ENCODE measurements around the gene MLANA.
A peak's percentile ranks its signal among the peaks of the same experiment; 100 is the strongest.

Gene MLANA

DNA sequence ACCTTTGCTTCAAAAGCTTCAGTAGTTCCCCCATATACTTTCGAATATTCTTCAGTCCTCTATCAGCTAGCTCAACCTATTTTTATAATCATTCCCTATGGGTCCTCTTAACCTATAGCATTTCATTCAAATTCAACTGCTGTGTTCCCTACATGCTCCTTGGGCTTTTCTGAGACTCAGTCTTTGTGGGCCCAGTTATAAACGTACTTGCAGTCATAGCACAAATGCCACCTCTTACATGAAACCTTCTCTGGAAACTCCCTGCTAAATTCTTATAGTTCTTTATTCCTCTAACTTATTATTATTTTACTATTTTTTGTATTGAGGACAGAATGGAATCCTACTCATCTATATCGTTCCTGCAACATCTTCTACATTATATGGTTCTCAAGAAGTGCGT, 24.7 kb downstream of the MLANA start:
- Mint-ChIP-seq H3K27me3 (no peaks in the 10 kb centered on the region), H3K4me1 (peaks cover 12% of the 10 kb centered on the region), H3K27ac (no peak overlapping the region), H3K4me3 (no peak overlapping the region), H3K9me3 (no peaks in the 10 kb centered on the region)
- DNase-seq, result no peak
- ATAC-seq, result no peak

DNA sequence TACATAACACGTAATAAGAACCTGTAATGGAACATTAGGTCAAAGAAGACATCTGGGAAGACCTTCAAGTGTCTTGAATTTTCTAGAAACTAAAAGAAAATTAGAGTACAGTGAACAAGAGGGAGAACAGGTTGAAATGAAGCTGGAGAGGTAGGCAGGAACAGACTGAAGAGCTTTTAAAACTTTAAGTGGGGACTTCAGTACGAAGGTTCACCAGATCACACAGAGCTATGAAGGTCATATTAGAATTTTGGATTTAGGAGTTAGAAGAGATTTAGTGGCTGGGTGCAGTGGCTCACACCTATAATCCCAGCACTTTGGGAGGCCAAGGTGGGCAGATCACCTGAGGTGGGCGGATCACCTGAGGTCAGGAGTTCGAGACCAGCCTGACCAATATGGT, 26.6 kb downstream of the MLANA start:
- no peaks in the 10 kb centered on the region for H3K9me3 Mint-ChIP-seq
- no peaks in the 10 kb centered on the region for H3K4me1 Mint-ChIP-seq
- no peak for ATAC-seq
- no peaks in the 10 kb centered on the region for H3K27me3 Mint-ChIP-seq
- no peak overlapping the region for H3K4me3 Mint-ChIP-seq
- H3K27ac Mint-ChIP-seq, result no peak overlapping the region
- no peak for DNase-seq

DNA sequence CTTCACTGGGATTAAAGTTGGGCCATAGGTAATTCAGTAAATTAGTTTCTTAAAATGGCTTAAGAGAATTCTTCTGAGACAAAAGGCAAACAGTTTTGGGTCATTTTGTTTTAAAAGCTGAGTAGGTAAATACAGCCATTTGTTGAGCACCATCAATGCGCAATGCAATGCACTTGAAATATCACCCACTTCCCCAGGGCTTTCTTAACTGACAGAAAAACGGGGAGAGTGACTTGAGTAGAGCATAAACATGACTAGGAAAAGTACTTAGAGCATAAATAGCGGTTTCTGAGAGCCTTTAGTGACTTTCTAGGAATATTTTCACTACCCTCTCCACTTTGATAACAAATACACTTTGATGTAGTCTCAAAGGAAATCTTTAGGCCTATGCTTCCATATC, 27.2 kb downstream of the MLANA start:
- no peaks in the 10 kb centered on the region for H3K27me3 Mint-ChIP-seq
- ATAC-seq (no peak), DNase-seq (no peak)
- H3K27ac Mint-ChIP-seq, result no peak overlapping the region
- H3K9me3 Mint-ChIP-seq, result no peaks in the 10 kb centered on the region
- H3K4me3 Mint-ChIP-seq, result no peak overlapping the region
- H3K4me1 Mint-ChIP-seq, result no peaks in the 10 kb centered on the region

DNA sequence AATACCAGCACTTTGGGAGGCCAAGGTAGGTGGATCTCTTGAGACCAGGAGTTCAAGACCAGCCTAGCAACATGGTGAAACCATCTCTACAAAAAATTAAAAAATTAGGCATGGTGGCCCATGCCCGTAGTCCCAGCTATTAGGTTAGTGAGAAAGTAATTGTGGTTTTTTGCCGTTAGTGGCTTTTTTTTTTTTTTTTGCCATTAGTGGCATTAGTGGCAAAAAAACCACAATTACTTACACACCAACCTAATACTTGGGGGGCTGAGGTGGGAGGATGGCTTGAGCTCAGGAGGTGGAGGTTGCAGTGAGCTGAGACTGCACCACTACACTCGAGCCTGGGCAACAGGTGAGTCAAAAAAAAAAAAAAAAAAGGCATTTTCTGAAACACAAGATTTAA, 27.8 kb downstream of the MLANA start:
- DNase-seq (no peak), ATAC-seq (no peak)
- H3K27ac Mint-ChIP-seq, result no peak overlapping the region
- no peak overlapping the region for H3K4me3 Mint-ChIP-seq
- H3K9me3 Mint-ChIP-seq, result no peaks in the 10 kb centered on the region
- no peaks in the 10 kb centered on the region for H3K4me1 Mint-ChIP-seq
- H3K27me3 Mint-ChIP-seq, result no peaks in the 10 kb centered on the region

DNA sequence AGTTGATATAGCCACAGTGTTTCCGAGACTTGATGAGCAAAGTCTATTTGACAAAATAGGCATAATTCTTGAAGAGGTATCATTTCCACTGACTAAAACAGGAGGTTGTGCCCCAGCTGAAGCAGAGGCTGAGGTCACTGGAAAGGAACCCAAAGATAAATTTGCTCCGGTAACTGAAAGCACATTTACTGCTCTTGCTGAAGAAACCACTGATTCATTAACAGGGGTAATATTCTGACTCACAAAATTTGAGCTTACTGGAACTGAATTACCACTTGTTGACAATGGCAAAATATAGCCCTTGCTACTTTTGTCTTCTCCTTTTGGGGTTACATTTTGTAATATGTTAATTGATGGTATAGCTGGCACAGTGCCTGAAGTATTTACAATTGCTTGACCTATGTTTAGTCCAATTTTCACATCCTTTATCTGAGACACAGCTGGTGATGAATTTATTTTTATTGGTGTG, 30.2 kb downstream of the MLANA start:
- Mint-ChIP-seq H3K27ac (no peak overlapping the region), H3K4me3 (no peak overlapping the region)

DNA sequence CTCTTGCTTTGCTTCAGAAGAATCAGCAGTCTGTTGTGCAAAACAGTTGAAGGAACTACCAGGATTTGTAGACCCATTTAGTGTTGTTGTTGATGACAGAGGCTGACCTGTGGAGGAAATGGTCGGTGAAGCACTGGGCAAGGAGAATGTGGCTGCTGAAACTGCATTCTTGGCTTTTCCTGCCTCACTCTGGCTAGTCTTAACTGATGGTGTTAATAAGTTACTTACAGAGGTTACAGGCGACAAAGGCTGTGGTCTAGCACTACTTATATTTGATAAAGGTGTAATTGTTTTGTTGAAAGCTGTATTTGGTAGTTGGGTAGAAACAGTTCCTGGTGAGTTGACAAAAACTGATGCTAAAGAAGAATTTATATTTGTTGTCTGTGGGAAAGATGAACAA, 31.5 kb downstream of the MLANA start:
- H3K27ac Mint-ChIP-seq, result no peak overlapping the region
- H3K4me3 Mint-ChIP-seq, result no peak overlapping the region
- DNase-seq (no peak), ATAC-seq (no peak)
- no peaks in the 10 kb centered on the region for H3K4me1 Mint-ChIP-seq
- no peaks in the 10 kb centered on the region for H3K9me3 Mint-ChIP-seq
- no peaks in the 10 kb centered on the region for H3K27me3 Mint-ChIP-seq

More for the DNA sequence above, 30.2 kb downstream of the MLANA start:
- Mint-ChIP-seq H3K27me3 (no peaks in the 10 kb centered on the region), H3K4me1 (no peaks in the 10 kb centered on the region), H3K9me3 (no peaks in the 10 kb centered on the region)
- DNase-seq (no peak), ATAC-seq (peak; percentile 84)

DNA sequence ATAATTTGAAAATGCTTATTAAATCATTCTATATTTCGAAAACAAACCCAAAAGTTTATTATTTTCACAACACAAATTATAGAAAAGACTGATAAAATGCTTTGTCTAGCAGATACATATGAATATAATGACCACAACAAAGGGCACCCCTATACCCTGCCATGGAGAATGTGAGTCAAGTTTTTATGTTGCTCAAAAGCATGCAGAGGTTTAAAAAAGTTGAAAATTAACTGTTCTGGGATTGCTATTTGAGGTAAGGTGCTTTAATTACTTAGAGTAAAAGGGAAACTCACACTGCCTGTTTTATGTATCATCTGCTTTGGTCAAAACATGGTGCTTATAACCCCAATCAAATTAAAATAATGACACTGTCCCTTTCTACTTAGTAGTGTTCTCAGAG, 41.0 kb downstream of the MLANA start:
- H3K27me3 Mint-ChIP-seq, result no peaks in the 10 kb centered on the region
- ATAC-seq (no peak), DNase-seq (no peak)
- no peak overlapping the region for H3K27ac Mint-ChIP-seq
- H3K9me3 Mint-ChIP-seq, result no peaks in the 10 kb centered on the region
- no peaks in the 10 kb centered on the region for H3K4me1 Mint-ChIP-seq
- no peak overlapping the region for H3K4me3 Mint-ChIP-seq

DNA sequence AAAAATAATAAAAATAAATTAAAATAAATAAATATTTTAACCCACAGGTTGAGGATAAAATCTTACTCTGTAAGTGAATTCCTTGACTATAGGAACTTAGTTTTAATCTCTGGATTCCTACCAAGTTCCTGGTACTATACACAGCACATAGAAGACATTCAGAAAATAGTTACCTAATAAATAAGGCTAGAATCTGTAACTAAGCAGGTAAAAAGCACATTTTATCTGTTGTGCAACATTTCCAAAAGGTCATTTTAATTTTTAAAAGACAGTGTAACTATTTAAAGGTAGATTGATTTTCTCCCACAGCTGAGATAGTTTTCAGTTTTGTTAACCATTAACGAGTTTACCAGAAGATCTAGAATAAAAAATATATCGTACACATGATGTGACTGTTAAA, 47.8 kb downstream of the MLANA start:
- H3K9me3 Mint-ChIP-seq, result no peaks in the 10 kb centered on the region
- no peaks in the 10 kb centered on the region for H3K27me3 Mint-ChIP-seq
- no peak overlapping the region for H3K27ac Mint-ChIP-seq
- no peak for DNase-seq
- no peak for ATAC-seq
- no peak overlapping the region for H3K4me3 Mint-ChIP-seq
- no peaks in the 10 kb centered on the region for H3K4me1 Mint-ChIP-seq

DNA sequence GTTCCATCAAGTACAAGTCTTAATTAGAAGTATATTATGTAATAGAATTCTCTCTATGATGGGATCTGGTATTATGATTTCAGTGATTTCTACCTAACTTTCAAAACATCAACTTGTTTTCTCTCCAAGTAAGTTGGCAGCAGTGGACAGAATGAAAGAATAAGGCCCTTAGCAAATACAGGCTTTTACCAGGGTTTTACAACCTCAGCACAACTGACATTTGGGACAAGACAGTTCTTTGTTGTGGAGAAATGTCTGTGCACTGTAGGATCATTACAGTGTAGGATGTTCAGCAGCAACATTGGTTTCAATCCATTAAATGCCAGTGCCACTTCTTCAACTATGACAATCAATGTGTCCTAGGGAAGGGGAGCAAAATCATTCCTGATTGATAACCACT, 48.8 kb downstream of the MLANA start:
- Mint-ChIP-seq H3K4me1 (no peaks in the 10 kb centered on the region), H3K27me3 (no peaks in the 10 kb centered on the region), H3K27ac (no peak overlapping the region), H3K4me3 (no peak overlapping the region), H3K9me3 (no peaks in the 10 kb centered on the region)
- no peak for ATAC-seq
- no peak for DNase-seq

DNA sequence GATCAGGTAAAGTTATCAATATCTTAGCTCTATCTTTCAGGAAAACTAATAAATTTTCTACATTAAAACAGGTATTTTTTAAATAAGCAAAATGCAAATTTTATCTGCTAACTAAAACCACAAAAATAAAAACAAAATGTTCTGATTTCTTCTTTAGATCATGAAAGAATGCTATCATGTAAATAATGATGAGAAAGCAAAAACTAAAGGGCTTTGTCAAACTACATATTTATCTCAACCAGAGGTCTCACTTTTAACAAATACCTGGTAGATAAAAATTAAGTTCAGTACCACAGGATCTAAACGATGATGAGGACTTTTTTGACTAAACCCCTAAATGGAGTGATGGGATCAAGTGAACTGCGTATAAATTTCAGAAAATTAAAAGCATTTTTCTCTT, 50.5 kb downstream of the MLANA start:
- Mint-ChIP-seq H3K4me1 (peaks cover 4% of the 10 kb centered on the region), H3K27me3 (no peaks in the 10 kb centered on the region), H3K27ac (no peak overlapping the region), H3K4me3 (no peak overlapping the region), H3K9me3 (no peaks in the 10 kb centered on the region)
- no peak for DNase-seq
- no peak for ATAC-seq

DNA sequence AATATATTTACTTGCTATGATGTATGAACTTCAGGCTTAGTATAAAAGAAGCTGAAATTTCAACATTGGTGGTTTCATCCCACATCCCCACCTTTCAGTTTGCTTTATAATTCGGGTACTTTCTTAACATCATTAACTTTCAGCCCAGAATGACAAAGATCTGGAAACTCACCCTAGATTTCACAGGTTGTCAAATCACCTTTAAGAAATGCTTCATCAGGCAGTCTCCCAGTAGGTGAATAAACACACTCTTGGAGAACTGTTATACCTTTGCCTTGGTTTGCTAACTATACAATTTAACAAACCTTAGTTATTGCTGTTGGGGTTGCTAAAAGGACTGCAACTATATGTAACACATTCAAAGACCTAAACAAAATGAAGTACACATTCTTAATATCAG, 54.4 kb downstream of the MLANA start:
- ATAC-seq (peak; percentile 84), DNase-seq (no peak)
- no peaks in the 10 kb centered on the region for H3K9me3 Mint-ChIP-seq
- H3K4me1 Mint-ChIP-seq, result peaks cover 21% of the 10 kb centered on the region
- no peak overlapping the region for H3K4me3 Mint-ChIP-seq
- H3K27me3 Mint-ChIP-seq, result no peaks in the 10 kb centered on the region
- H3K27ac Mint-ChIP-seq, result no peak overlapping the region

DNA sequence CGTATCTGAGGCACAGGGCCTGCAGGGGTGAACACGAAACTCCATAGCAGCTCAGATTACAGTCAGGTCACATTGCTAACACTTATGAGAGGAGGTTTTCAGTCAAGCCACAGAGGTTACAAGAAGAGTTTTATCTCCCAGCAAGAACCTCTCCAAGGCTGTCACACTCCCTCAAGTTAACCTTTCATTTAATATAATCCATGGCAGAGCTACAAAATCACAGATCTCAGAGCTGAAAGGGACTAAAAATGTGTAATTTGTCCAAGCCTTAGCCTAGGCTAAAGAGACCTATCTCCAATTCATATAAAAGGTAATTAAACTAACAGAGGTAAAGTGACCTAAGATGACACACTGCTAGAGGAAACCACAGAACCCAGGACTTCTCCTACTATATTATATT, 57.2 kb downstream of the MLANA start:
- H3K4me3 Mint-ChIP-seq, result no peak overlapping the region
- DNase-seq (no peak), ATAC-seq (peak; percentile 77)
- no peaks in the 10 kb centered on the region for H3K27me3 Mint-ChIP-seq
- peaks cover 21% of the 10 kb centered on the region for H3K4me1 Mint-ChIP-seq
- no peaks in the 10 kb centered on the region for H3K9me3 Mint-ChIP-seq
- no peak overlapping the region for H3K27ac Mint-ChIP-seq

DNA sequence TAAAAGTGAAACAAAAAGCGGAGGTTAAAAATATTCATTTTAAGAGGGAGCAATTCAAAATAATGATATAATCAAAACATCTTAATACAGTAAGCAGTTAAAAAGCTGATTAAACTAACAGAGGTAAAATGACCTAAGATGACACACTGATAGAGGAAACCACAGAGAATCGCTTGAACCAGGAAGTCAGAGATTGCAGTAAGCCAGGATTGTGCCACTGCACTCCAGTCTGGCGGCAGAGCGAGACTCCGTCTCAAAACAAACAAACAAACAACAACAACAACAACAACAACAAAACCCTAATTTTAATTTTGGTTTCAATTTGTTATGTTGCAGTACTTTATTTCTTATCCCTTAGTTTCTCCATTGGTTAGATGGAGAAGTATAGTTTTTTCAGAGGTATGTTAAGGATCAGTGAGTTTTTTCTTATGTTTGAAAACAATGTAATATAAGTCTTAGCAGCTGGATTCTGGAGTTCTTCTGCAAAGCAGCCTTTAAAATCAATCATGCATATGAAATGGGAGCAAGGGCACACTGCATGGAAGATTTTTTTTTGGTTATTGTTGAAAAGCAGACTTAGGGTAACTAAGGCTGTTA, 58.5 kb downstream of the MLANA start:
- DNase-seq (peak; percentile 6 to 16), ATAC-seq (peak; percentile 85)
- H3K27ac Mint-ChIP-seq, result peak overlapping the region in 1 of 2 donors; percentile 90
- H3K4me1 Mint-ChIP-seq, result peaks cover 21% of the 10 kb centered on the region
- no peaks in the 10 kb centered on the region for H3K27me3 Mint-ChIP-seq
- H3K4me3 Mint-ChIP-seq, result peak overlapping the region; percentile 23 to 60
- no peaks in the 10 kb centered on the region for H3K9me3 Mint-ChIP-seq

DNA sequence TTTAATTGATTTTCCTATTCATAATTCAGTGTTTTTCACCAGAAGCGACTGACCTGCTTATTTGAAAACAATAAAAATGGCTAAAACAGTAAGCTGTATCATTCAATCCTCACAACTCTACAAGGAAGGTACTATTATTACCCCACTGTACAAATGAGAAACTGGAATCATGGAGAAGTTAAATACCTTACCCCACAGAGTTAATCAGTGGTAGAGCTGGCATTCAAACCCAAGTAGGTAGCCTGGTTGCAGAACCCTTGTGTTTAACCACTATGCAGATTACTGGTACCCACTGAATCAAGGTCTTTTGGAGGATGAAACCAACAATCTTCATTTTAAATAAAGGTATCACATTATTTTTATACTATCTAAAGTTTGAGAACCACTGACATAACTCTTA, 59.6 kb downstream of the MLANA start:
- no peak overlapping the region for H3K27ac Mint-ChIP-seq
- no peaks in the 10 kb centered on the region for H3K9me3 Mint-ChIP-seq
- H3K4me1 Mint-ChIP-seq, result peaks cover 18% of the 10 kb centered on the region
- DNase-seq (no peak), ATAC-seq (no peak)
- no peaks in the 10 kb centered on the region for H3K27me3 Mint-ChIP-seq
- no peak overlapping the region for H3K4me3 Mint-ChIP-seq

DNA sequence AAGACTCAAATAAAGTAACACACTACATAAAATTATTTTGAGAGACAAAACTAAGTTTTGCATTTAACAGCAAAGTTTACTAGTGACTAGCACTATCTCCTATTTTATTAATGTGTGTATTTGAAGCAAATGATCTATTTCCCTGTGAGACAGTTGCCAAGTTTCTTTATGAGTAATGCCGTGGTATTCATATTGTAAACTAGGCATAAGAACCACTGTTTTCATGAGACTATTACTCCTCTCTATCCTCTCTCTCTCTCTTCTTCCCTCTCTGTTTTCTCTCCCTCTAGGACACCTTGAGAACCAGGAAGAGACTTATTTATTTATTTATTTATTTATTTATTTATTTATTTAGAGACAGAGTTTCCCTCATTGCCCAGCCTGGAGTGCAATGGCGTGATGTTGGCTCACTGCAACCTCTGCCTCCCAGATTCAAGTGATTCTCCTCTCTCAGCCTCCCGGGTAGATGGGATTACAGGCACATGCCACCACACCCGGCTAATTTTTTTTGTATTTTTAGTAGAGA, 61.1 kb downstream of the MLANA start:
- H3K27me3 Mint-ChIP-seq, result no peaks in the 10 kb centered on the region
- no peak overlapping the region for H3K27ac Mint-ChIP-seq
- H3K9me3 Mint-ChIP-seq, result no peaks in the 10 kb centered on the region
- DNase-seq, result no peak
- H3K4me3 Mint-ChIP-seq, result no peak overlapping the region
- no peak for ATAC-seq
- peaks cover 17% of the 10 kb centered on the region for H3K4me1 Mint-ChIP-seq

DNA sequence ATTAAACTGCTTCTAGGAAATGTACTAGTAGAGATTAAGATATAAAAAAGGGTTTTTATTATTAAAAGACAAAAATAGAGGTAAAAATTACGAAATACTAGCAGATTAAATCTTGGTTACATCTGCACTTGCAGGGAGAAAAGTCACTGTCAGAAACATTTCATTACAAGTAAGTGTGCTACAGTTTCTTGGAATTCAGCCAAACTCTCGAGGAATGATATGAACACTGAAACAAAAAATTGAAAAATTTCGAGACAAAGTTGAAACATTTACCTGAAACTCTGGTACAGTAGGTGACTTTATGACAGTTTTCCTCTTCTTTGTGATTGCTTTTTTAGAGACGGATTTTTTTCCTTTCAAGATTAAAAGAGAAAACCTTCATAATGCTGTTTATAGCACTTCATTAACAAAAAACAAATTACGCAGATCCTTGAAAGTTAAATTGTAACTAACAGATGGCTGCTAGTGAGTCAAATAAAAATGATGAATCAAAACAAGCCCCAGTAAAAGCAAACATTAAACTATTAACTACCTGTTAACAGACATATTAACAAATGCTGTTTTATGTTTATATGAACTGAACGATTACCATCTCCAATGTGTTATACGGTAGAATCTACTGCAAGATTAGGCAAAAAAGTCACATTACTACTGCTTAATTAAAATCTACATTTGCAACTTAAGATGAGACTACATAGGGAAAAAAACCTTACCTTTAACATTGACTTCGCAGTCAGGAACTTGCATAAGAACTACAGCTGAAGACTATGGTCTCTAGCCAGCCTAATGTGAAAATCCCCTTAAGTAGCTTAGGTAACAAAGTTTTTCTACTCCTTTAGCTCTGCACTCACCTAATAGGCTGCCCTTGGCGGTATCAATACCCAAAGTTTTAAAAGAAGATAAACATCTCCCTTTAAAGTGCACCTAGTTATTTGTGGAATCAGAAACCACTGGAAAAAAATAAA, 63.3 kb downstream of the MLANA start:
- ATAC-seq (no peak), DNase-seq (no peak)
- Mint-ChIP-seq H3K4me3 (no peak overlapping the region), H3K4me1 (peaks cover 6% of the 10 kb centered on the region), H3K27me3 (no peaks in the 10 kb centered on the region), H3K9me3 (no peaks in the 10 kb centered on the region), H3K27ac (no peak overlapping the region)
